Measurements from ENCODE around the gene SLC39A5. TPM values are rescaled to one million over a fixed set of nuclear protein-coding genes. Genes with fewer than 3 reads are reported as not detected.

Gene SLC39A5
- total and polyA plus RNA-seq, 2 of the 13 experiments (the other 11 are each of a cell fraction or from before 2014, with no cell fraction given) = 59.7 to 101 TPM

DNA sequence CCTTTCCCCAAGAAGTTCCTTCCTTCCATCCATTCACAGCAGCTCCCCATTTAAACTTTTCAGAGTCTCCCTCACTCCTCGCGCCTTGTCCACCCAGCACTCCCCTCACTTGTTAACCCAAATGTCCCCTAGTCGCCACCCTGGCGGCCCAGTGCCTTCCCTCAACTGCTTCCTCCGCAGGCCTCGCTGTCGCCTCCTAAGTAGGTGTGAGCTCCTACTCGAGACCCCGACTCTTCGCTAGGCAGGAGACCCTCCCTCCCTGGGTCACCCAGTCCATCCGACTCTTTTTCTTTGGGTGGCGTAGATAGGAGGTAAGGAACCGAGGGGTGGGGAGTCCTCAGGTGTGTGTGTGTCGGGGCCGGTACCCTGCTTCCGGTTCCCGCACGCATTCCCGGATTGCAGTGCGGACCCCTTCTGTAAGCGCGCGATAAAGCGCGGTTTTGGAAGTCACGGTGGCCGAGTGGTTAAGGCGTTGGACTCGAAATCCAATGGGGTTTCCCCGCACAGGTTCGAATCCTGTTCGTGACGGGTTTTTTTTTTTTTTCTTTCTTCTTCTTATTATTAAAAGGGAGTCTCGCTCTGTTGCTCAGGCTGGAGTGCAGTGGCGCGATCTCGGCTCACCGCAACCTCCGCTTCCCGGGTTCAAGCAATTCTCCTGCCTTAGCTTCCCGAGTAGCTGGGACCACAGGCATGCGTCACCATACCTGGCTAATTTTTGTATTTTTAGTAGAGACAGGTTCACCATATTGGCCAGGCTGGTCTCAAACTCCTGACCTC, 39.7 kb upstream of the SLC39A5 start (continued):
- TF ChIP-seq TEAD3 (CRISPR knock-in tag; optimal IDR thresholded peaks at IDR 0.05; ENCODE audit: borderline replicate concordance) (peak; percentile 81), ZMYM3 (CRISPR knock-in tag; IDR thresholded peaks at IDR 0.05) (peak; percentile 53; the same call in 1 of the 2 replicates), KLF6 (CRISPR knock-in tag; IDR thresholded peaks at IDR 0.05) (no peak), CCAR2 (optimal IDR thresholded peaks at IDR 0.05; ENCODE audit: low read depth, low read length) (no peak), MAZ (IDR thresholded peaks at IDR 0.05; ENCODE audit: borderline replicate concordance, low read depth, low read length) (peak; percentile 12; the same call in 1 of the 2 replicates), MAZ (CRISPR knock-in tag; IDR thresholded peaks at IDR 0.05; ENCODE audit: low read depth) (no peak), RAD51 (IDR thresholded peaks at IDR 0.05; ENCODE audit: borderline replicate concordance) (no peak), MTF2 (CRISPR knock-in tag; IDR thresholded peaks at IDR 0.05; ENCODE audit: borderline replicate concordance) (no peak), IKZF4 (CRISPR knock-in tag; IDR thresholded peaks at IDR 0.05; ENCODE audit: borderline replicate concordance, low read depth, not compliant biosample characterization) (no peak), ZNF441 (CRISPR knock-in tag; IDR thresholded peaks at IDR 0.05; ENCODE audit: borderline replicate concordance) (no peak; the same call in 1 of the 2 replicates), ZNF773 (CRISPR knock-in tag; IDR thresholded peaks at IDR 0.05; ENCODE audit: borderline replicate concordance) (peak; percentile 11; the same call in 1 of the 2 replicates), HOXD1 (CRISPR knock-in tag; IDR thresholded peaks at IDR 0.05) (no peak), HNRNPUL1 (IDR thresholded peaks at IDR 0.05; ENCODE audit: low read depth, low read length) (no peak), ZNF766 (CRISPR knock-in tag; IDR thresholded peaks at IDR 0.05; ENCODE audit: borderline replicate concordance) (no peak)
- TF ChIP-seq, protein P1, sequence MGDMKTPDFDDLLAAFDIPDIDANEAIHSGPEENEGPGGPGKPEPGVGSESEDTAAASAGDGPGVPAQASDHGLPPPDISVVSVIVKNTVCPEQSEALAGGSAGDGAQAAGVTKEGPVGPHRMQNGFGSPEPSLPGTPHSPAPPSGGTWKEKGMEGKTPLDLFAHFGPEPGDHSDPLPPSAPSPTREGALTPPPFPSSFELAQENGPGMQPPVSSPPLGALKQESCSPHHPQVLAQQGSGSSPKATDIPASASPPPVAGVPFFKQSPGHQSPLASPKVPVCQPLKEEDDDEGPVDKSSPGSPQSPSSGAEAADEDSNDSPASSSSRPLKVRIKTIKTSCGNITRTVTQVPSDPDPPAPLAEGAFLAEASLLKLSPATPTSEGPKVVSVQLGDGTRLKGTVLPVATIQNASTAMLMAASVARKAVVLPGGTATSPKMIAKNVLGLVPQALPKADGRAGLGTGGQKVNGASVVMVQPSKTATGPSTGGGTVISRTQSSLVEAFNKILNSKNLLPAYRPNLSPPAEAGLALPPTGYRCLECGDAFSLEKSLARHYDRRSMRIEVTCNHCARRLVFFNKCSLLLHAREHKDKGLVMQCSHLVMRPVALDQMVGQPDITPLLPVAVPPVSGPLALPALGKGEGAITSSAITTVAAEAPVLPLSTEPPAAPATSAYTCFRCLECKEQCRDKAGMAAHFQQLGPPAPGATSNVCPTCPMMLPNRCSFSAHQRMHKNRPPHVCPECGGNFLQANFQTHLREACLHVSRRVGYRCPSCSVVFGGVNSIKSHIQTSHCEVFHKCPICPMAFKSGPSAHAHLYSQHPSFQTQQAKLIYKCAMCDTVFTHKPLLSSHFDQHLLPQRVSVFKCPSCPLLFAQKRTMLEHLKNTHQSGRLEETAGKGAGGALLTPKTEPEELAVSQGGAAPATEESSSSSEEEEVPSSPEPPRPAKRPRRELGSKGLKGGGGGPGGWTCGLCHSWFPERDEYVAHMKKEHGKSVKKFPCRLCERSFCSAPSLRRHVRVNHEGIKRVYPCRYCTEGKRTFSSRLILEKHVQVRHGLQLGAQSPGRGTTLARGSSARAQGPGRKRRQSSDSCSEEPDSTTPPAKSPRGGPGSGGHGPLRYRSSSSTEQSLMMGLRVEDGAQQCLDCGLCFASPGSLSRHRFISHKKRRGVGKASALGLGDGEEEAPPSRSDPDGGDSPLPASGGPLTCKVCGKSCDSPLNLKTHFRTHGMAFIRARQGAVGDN (CRISPR knock-in tag; IDR thresholded peaks at IDR 0.05) = peak; percentile 81
- TF ChIP-seq, protein P2, sequence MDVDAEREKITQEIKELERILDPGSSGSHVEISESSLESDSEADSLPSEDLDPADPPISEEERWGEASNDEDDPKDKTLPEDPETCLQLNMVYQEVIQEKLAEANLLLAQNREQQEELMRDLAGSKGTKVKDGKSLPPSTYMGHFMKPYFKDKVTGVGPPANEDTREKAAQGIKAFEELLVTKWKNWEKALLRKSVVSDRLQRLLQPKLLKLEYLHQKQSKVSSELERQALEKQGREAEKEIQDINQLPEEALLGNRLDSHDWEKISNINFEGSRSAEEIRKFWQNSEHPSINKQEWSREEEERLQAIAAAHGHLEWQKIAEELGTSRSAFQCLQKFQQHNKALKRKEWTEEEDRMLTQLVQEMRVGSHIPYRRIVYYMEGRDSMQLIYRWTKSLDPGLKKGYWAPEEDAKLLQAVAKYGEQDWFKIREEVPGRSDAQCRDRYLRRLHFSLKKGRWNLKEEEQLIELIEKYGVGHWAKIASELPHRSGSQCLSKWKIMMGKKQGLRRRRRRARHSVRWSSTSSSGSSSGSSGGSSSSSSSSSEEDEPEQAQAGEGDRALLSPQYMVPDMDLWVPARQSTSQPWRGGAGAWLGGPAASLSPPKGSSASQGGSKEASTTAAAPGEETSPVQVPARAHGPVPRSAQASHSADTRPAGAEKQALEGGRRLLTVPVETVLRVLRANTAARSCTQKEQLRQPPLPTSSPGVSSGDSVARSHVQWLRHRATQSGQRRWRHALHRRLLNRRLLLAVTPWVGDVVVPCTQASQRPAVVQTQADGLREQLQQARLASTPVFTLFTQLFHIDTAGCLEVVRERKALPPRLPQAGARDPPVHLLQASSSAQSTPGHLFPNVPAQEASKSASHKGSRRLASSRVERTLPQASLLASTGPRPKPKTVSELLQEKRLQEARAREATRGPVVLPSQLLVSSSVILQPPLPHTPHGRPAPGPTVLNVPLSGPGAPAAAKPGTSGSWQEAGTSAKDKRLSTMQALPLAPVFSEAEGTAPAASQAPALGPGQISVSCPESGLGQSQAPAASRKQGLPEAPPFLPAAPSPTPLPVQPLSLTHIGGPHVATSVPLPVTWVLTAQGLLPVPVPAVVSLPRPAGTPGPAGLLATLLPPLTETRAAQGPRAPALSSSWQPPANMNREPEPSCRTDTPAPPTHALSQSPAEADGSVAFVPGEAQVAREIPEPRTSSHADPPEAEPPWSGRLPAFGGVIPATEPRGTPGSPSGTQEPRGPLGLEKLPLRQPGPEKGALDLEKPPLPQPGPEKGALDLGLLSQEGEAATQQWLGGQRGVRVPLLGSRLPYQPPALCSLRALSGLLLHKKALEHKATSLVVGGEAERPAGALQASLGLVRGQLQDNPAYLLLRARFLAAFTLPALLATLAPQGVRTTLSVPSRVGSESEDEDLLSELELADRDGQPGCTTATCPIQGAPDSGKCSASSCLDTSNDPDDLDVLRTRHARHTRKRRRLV (CRISPR knock-in tag; IDR thresholded peaks at IDR 0.05) = no peak
- TF ChIP-seq, protein P3, sequence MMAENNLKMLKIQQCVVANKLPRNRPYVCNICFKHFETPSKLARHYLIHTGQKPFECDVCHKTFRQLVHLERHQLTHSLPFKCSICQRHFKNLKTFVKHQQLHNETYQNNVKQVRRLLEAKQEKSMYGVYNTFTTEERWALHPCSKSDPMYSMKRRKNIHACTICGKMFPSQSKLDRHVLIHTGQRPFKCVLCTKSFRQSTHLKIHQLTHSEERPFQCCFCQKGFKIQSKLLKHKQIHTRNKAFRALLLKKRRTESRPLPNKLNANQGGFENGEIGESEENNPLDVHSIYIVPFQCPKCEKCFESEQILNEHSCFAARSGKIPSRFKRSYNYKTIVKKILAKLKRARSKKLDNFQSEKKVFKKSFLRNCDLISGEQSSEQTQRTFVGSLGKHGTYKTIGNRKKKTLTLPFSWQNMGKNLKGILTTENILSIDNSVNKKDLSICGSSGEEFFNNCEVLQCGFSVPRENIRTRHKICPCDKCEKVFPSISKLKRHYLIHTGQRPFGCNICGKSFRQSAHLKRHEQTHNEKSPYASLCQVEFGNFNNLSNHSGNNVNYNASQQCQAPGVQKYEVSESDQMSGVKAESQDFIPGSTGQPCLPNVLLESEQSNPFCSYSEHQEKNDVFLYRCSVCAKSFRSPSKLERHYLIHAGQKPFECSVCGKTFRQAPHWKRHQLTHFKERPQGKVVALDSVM (CRISPR knock-in tag; IDR thresholded peaks at IDR 0.05) = no peak; the same call in 1 of the 2 replicates

Data from HepG2 (cell line).